Type B pancreatic cell (in vitro differentiated cells): ENCODE data around the gene RNF112. TPM values are rescaled to one million over a fixed set of nuclear protein-coding genes. Genes with fewer than 3 reads are reported as not detected.

Experiments used
- DNase-seq: peaks from one replicate; pipeline ENCODE4 v3.0.0; 2021; ENCODE audit warnings: mixed read lengths; ENCODE audit not compliant: unreplicated experiment; ENCODE audit errors: extremely low spot score
- H3K27ac Mint-ChIP-seq: 2 replicates; pipeline ENCODE4 v1.8.0; 2021; ENCODE audit warnings: mild to moderate bottlenecking, mixed read lengths
- H3K27me3 Mint-ChIP-seq: 2 replicates; pipeline ENCODE4 v1.8.0; 2021; ENCODE audit warnings: mixed read lengths
- H3K36me3 Mint-ChIP-seq: 2 replicates; pipeline ENCODE4 v1.8.0; 2021; ENCODE audit warnings: mixed read lengths
- H3K4me1 Mint-ChIP-seq: one replicate; pipeline ENCODE4 v1.8.0; 2021; ENCODE audit warnings: mixed read lengths; ENCODE audit not compliant: unreplicated experiment
- H3K4me3 Mint-ChIP-seq: 2 replicates; pipeline ENCODE4 v1.8.0; 2021; ENCODE audit warnings: mild to moderate bottlenecking, mixed read lengths
- H3K9me3 Mint-ChIP-seq: 2 replicates; pipeline ENCODE4 v1.8.0; 2021; ENCODE audit warnings: mixed read lengths
- CTCF ChIP-seq: fragments of 200-600 bp; sonication (generic); conservative IDR thresholded peaks from 2 replicates; pipeline ENCODE4 v1.5.0; 2021; ENCODE audit warnings: antibody characterized with exemption, mild to moderate bottlenecking
- total RNA-seq: library from RNA; stranded (reverse); gene quantifications from 2 replicates; pipeline ENCODE4 v1.2.1, GENCODE V29; 2021; ENCODE audit warnings: low replicate concordance

Gene RNF112
- total RNA-seq, 1 donor from 2014 or later, result 0.60 TPM

- Mint-ChIP-seq H3K27me3 (peaks cover 4% of the 10 kb centered on the region), H3K36me3 (no peaks in the 10 kb centered on the region), H3K4me3 (no peak overlapping the region), H3K27ac (no peak overlapping the region), H3K4me1 (peaks cover 4% of the 10 kb centered on the region), H3K9me3 (no peaks in the 10 kb centered on the region)
- DNase-seq, result no peak
- TF ChIP-seq CTCF, result no peak
Observed at GRCh38 chr17:19421219-19421618, 10.2 kb downstream of the RNF112 start.

GRCh38 chr17:19421926-19422325 is 10.9 kb downstream of the RNF112 start:
- DNase-seq, result no peak
- Mint-ChIP-seq H3K27me3 (peaks cover 1% of the 10 kb centered on the region), H3K36me3 (no peaks in the 10 kb centered on the region), H3K9me3 (no peaks in the 10 kb centered on the region), H3K4me3 (no peak overlapping the region), H3K4me1 (peaks cover 4% of the 10 kb centered on the region), H3K27ac (no peak overlapping the region)
- TF ChIP-seq CTCF, result no peak

GRCh38 chr17:19424934-19425868 is 14.2 kb downstream of the RNF112 start:
- Mint-ChIP-seq H3K4me3 (no peak overlapping the region), H3K27ac (no peak overlapping the region), H3K4me1 (peaks cover 8% of the 10 kb centered on the region), H3K27me3 (no peaks in the 10 kb centered on the region), H3K9me3 (no peaks in the 10 kb centered on the region), H3K36me3 (no peaks in the 10 kb centered on the region)
- no peak for TF ChIP-seq CTCF
- no peak for DNase-seq

- H3K4me3 Mint-ChIP-seq, result no peak overlapping the region
- TF ChIP-seq CTCF, result no peak
Observed at GRCh38 chr17:19426631-19427030, 15.6 kb downstream of the RNF112 start.

GRCh38 chr17:19431691-19432090 is 20.7 kb downstream of the RNF112 start:
- Mint-ChIP-seq H3K4me1 (peaks cover 11% of the 10 kb centered on the region), H3K27ac (no peak overlapping the region), H3K27me3 (no peaks in the 10 kb centered on the region), H3K9me3 (no peaks in the 10 kb centered on the region), H3K4me3 (no peak overlapping the region), H3K36me3 (no peaks in the 10 kb centered on the region)
- DNase-seq, result no peak
- TF ChIP-seq CTCF, result no peak

More at GRCh38 chr17:19426631-19427030, 15.6 kb downstream of the RNF112 start:
- H3K9me3 Mint-ChIP-seq, result no peaks in the 10 kb centered on the region
- H3K27me3 Mint-ChIP-seq, result no peaks in the 10 kb centered on the region
- H3K36me3 Mint-ChIP-seq, result no peaks in the 10 kb centered on the region
- H3K27ac Mint-ChIP-seq, result no peak overlapping the region
- peaks cover 8% of the 10 kb centered on the region for H3K4me1 Mint-ChIP-seq
- no peak for DNase-seq
